Astrocyte (in vitro differentiated cells and primary cell): ENCODE data around the gene BMPR1B.

Experiments
- EZH2 ChIP-seq: IDR thresholded peaks from 2 replicates; pipeline ENCODE4 v1.6.1; 2012; ENCODE audit warnings: mild to moderate bottlenecking, low read length, inconsistent platforms; ENCODE audit not compliant: insufficient read depth
- TF ChIP-seq, protein P1 (sequence below): IDR thresholded peaks from 2 replicates; pipeline ENCODE4 v1.5.1; 2011; ENCODE audit warnings: low read depth, mild to moderate bottlenecking, inconsistent platforms, low read length, moderate library complexity; ENCODE audit not compliant: insufficient read depth

DNA sequence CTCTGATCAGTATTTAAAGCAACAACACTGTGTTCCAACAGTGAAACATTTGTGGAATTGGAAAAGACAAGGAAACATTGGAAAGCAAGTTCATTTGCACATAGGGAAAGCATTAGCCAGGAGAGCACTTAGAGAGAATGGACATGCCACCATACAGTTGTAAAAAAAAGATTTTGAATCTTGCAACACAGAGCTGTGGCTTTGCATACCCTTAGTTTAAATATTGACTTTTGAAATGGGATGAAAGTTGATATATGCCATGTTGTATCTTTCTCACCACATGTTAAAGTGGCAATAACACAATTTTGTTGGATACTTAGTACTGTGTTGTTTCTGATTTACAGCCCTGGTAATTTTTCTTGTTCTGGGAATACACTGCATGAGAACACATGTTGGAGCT lies 208.1 kb downstream of the BMPR1B start:
- TF ChIP-seq, protein P1, sequence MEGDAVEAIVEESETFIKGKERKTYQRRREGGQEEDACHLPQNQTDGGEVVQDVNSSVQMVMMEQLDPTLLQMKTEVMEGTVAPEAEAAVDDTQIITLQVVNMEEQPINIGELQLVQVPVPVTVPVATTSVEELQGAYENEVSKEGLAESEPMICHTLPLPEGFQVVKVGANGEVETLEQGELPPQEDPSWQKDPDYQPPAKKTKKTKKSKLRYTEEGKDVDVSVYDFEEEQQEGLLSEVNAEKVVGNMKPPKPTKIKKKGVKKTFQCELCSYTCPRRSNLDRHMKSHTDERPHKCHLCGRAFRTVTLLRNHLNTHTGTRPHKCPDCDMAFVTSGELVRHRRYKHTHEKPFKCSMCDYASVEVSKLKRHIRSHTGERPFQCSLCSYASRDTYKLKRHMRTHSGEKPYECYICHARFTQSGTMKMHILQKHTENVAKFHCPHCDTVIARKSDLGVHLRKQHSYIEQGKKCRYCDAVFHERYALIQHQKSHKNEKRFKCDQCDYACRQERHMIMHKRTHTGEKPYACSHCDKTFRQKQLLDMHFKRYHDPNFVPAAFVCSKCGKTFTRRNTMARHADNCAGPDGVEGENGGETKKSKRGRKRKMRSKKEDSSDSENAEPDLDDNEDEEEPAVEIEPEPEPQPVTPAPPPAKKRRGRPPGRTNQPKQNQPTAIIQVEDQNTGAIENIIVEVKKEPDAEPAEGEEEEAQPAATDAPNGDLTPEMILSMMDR = no peak
- TF ChIP-seq EZH2 = no peak
